Posterior vena cava (tissue), 2 donors: ENCODE measurements around the gene APOBEC2. TPM values are rescaled to one million over a fixed set of nuclear protein-coding genes. Genes with fewer than 3 reads are reported as not detected.
A peak's percentile ranks its signal among the peaks of the same experiment; 100 is the strongest.
"Not testable (repeated sequence)": the region's sequence is repeated elsewhere in the genome, so short reads cannot be mapped to it uniquely, and the experiment has no call there.

ENCODE experiments used
- DNase-seq: peaks from one replicate; pipeline ENCODE4 v3.0.0-alpha.2; 2020; ENCODE audit warnings: low spot score
- intact Hi-C, 2 donors: fragments of 100-400 bp; cut with DNase I; formaldehyde crosslinking; loops; one replicate each; pipeline versions ENCODE4 v1.14.1 to v1.14.2; 2022 to 2023
- long read RNA-seq, 2 donors: library from polyadenylated mRNA; unstranded; transcript quantifications; one replicate each; pipeline ENCODE4 v2.0.0, GENCODE V29; 2020 to 2021
- total RNA-seq, 2 donors: library from RNA; stranded (reverse); fragmentation: NEBNext Ultra II Directional; extraction: Animal tissue kit (Norgen Biotek cat#: 25700); gene quantifications; one replicate each; pipeline ENCODE4 v1.2.1, GENCODE V29; 2021
- donor health status: DM: yes; HTN: yes; CAD: no.
- donor health status: DM: yes; HTN: yes; CAD: no.

The APOBEC2 gene
- total RNA-seq: under 1 TPM in 1 of 2 donors, not detected in 1; 0.43 TPM
- long read RNA-seq, donor 1: 0 reads
- long read RNA-seq, donor 2, partial matches to known transcripts: 0 of 2 reads
- long read RNA-seq, donor 2, other reads (novel, unspliced or antisense): 0 of 2 reads

DNA sequence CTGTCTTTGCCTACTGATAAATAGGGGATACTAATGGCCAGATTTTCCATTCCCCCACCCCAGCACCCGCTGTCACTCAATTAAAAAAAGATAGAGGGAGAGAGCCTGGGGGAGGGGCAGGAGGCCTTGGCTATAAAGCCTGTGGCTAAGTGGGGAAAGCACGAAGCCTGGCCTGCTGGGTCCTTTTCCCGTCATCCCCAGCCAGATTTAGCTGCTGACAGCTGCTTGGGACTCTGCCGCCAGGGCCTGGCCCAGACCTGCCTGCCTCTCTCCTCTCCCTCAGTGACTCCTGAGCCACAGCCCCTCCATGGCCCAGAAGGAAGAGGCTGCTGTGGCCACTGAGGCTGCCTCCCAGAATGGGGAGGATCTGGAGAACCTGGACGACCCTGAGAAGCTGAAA, at the start of gene APOBEC2:
Gene APOBEC2 (plus strand): TSS at position 162 of the 400 bp plus-strand sequence. CDS start 146 bp downstream, at position 308.
- intact Hi-C loops: no loop called here
- no peak for DNase-seq

DNA sequence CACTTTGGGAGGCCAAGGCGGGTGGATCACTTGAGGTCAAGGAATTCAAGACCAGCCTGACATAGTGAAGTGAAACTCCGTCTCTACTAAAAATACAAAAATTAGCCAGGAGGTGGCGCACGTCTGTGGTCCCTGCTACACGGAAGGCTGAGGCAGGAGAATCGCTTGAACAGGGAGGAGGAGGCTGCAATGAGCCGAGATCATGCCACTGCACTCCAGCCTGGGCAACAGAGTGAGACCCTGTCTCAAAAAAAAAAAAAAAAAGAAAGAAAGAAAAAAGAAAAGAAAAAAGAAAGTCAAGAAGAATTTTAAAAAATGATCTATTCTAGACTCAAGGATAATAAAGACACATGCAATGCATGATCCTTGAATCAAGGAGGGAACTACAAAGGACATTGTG, 46.8 kb upstream of the APOBEC2 start:
- DNase-seq: not testable (repeated sequence)
- intact Hi-C loops: loop anchor here (5.0 kb wide), 1 partner anchor 61 kb away; no protein-coding TSS in a partner anchor

- intact Hi-C loops: loop anchor here (5.0 kb wide), 1 partner anchor 60 kb away; no protein-coding TSS in a partner anchor
- DNase-seq: not testable (repeated sequence)
These were observed 46.0 kb upstream of the APOBEC2 start for GRCh38 chr6:41006980-41007379.

DNA sequence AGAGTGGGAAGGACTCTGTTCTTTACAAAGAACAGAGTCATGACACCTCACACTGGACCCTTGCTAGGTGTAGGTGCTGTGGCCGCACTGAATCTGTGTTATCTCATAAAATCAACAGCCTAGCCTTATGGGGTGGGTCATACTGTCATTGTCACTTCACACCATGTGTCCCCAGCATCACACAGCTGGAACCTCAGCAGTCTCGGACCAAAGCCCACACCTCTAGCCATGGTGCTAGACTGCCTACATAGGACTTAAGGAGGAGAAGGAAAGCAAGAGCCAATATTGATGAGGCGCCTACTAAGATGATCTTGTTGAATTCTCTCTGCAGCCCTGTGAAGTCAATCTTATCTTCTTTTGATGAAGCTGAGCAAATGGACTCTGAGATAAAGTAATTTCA, 45.0 kb upstream of the APOBEC2 start:
- intact Hi-C loops: loop anchor here (5.0 kb wide), 1 partner anchor 59 kb away; no protein-coding TSS in a partner anchor
- DNase-seq: no peak

DNA sequence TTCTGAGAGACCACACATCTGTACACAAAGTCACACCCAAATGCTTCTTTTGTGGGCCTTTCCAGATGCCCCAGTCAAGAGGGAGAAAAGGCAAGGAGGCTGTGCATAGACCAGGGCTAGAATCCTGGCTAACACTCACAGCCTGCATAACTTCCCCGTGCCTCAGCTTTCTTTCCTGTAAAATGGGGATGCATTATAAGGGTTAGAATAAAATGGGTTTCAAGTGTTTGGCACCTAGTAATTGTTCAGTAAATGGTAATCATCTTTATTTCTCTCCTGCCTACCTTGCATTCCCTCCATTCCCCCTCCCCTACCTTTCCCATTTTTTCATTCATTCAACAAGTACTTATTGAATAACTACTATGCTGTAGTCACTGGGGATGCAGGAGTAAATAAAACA, 43.3 kb upstream of the APOBEC2 start:
- intact Hi-C loops: loop anchor here (5.0 kb wide), 1 partner anchor 58 kb away; no protein-coding TSS in a partner anchor
- DNase-seq: no peak

GRCh38 chr6:41011673-41012072, 41.3 kb upstream of the APOBEC2 start:
- DNase-seq: no peak
- intact Hi-C loops: no loop called here

- no peak for DNase-seq
- intact Hi-C loops: no loop called here
These were observed 39.4 kb upstream of the APOBEC2 start for GRCh38 chr6:41013466-41014153.

- no peak for DNase-seq
- intact Hi-C loops: no loop called here
These were observed 38.2 kb upstream of the APOBEC2 start for GRCh38 chr6:41014780-41015179.

- intact Hi-C loops, DNase-seq: not testable (repeated sequence)
These were observed 37.1 kb upstream of the APOBEC2 start for GRCh38 chr6:41015860-41016259.

GRCh38 chr6:41017663-41018062, 35.3 kb upstream of the APOBEC2 start:
- intact Hi-C loops: no loop called here

DNA sequence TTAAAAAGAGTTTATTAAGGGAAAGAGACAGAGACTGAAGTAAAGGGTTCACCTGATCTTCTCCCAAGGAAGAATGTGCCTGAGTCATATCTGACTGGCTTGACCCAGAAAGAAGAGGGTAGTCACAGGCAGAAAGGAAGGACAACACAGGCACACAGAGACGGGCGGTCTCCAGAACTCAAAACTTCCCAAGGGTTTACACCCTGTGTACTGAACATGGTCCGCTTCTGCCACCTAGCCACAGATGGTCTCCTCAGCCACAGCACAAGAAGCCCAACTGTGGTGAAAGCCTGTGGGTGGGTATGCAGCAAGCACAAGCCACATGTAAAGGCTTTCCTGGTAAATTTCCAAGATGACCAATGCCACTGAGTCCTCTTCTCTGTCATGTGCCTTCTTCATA, 31.2 kb upstream of the APOBEC2 start:
- no peak for DNase-seq
- intact Hi-C loops: loop anchor here in 1 of 2 donors (10.0 kb wide), 1 partner anchor 127 kb away; no protein-coding TSS in a partner anchor

More at GRCh38 chr6:41017663-41018062, 35.3 kb upstream of the APOBEC2 start:
- no peak for DNase-seq

GRCh38 chr6:41022294-41022693, 30.7 kb upstream of the APOBEC2 start:
- DNase-seq: no peak
- intact Hi-C loops: loop anchor here in 1 of 2 donors (10.0 kb wide), 1 partner anchor 127 kb away; no protein-coding TSS in a partner anchor

GRCh38 chr6:41023114-41023513, 29.9 kb upstream of the APOBEC2 start:
- no peak for DNase-seq
- intact Hi-C loops: loop anchor here in 1 of 2 donors (10.0 kb wide), 1 partner anchor 128 kb away; no protein-coding TSS in a partner anchor

DNA sequence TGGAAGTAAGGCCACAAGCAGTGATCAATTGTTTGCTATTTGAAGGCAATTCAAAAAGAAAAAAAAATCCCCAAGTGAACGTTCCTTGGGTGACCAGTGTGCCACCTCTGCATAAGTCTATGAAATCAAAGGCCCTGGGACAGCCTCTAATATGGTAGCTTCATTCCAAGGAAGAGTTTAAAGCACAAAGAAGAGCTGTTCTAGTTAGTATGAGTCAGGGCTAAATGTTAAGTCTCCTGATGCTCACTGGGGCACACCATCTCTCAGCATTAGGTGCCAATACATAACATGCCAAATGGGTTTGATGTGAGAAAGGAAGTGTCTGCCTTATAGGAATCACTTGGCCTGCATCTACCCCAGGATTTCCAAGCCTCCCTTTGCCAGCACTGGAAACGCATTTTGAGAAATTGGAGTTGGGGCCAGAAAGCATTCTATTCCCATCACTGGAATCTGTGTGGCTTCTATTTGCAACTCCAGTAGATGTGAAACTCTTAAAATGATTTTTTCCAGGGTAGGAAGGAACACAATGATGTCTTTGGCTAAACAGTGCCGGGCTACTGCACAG, 27.0 kb upstream of the APOBEC2 start:
- no peak for DNase-seq
- intact Hi-C loops: loop anchor here in 1 of 2 donors (10.0 kb wide), 1 partner anchor 131 kb away; no protein-coding TSS in a partner anchor

GRCh38 chr6:41027241-41027640, 25.8 kb upstream of the APOBEC2 start:
- intact Hi-C loops: loop anchor here in 1 of 2 donors (10.0 kb wide), 1 partner anchor 132 kb away; no protein-coding TSS in a partner anchor
- DNase-seq: no peak

DNA sequence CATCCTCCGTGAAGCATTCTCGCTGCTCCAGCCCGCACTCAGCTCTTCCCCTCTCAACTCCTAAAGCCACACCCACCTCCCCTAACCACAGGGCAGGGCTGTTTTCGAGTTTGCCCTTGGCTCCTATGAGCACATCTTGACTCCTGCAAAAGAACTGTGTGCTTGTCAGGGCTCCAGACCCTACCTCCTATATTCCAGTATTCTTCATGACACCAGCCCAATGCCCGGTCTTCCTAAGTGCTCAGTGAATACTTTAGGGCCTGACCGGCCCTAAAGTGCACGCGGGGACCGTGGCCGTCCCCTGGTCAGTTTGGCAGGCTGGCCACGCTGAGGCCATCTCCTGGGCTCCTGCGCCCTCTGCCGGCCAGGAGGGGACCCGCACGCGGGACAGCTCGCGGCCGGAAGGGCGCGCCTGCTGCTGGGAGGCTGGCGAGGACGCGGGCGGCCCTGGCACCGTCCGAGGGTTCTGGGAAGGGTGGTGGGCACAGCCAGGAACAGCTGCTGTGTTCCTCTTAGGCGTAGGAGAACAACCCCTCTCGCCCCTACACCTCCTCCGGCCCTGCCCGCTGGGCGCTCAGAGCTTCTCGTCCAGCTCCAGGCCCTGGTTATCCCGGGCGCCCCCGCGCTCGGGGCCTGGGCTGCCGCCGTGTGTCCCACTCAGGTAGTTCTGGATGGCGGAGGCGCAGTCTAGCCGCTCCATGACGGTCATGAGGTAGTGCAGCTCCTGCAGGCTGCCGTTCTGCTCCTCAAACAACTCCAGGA, 25.0 kb upstream of the APOBEC2 start:
- intact Hi-C loops: loop anchor here in 1 of 2 donors (10.0 kb wide), 1 partner anchor 133 kb away; no protein-coding TSS in a partner anchor
- peak; percentile 96 for DNase-seq

GRCh38 chr6:41028561-41029412, 24.2 kb upstream of the APOBEC2 start:
- intact Hi-C loops: loop anchor here in 1 of 2 donors (10.0 kb wide), 1 partner anchor 134 kb away; no protein-coding TSS in a partner anchor
- DNase-seq: no peak

DNA sequence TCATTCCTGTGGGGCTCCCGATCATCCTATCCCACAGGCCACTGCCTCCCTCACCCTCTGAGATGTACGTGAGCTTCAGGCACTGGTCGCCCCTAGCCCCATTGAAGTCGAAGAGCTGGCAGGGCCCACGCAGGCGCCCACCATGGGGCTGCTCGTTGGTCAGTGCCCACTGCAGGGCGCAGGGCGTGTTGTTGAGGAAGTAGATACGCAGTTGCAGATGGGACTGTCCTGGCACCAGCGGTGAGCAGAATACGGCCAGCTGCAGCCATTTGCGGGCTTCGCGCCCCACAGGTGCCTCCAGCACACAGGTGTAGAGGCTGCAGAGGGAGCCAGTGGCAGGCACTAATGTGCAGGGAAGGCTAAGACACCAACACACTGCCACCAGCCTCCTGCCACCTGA, 20.2 kb upstream of the APOBEC2 start:
- no peak for DNase-seq
- intact Hi-C loops: no loop called here
